Heart left ventricle (tissue), 16 donors: ENCODE data around the gene CABP2. TPM values are rescaled to one million over a fixed set of nuclear protein-coding genes. Genes with fewer than 3 reads are reported as not detected.

Source experiments
- ATAC-seq, 4 donors: fragments of 200-7000 bp; cut with Tn5 transposase; one replicate each; pipeline ENCODE4 v1.9.1; 2020 to 2022; ENCODE audit warnings: moderate library complexity in 4 of 4, mild to moderate bottlenecking in 3 of 4, moderate number of reproducible peaks in 1 of 4
- DNase-seq, 5 donors: peaks; one replicate each; pipeline ENCODE4 v3.0.0-alpha.2; 2020
- H3K27ac ChIP-seq, 12 donors: fragments of 200-600 bp; sonication (generic) in 4 of 12; one replicate each; pipeline versions ENCODE4 v1.5.0 to v1.8.0; 2016 to 2022; ENCODE audit warnings: mild to moderate bottlenecking in 2 of 12
- H3K27me3 ChIP-seq, 9 donors: fragments of 200-600 bp; sonication (generic) in 2 of 9; one replicate each; pipeline versions ENCODE4 v1.5.1 to v1.8.0; 2016 to 2022; ENCODE audit warnings: mild to moderate bottlenecking in 3 of 9
- H3K36me3 ChIP-seq, 9 donors: fragments of 200-600 bp; sonication (generic) in 2 of 9; one replicate each; pipeline versions ENCODE4 v1.5.0 to v1.8.0; 2018 to 2022; ENCODE audit warnings: mild to moderate bottlenecking in 2 of 9
- H3K4me1 ChIP-seq, 12 donors: fragments of 200-600 bp; sonication (generic) in 4 of 12; one replicate each; pipeline versions ENCODE4 v1.5.0 to v1.8.0; 2016 to 2022; ENCODE audit warnings: mild to moderate bottlenecking in 3 of 12
- H3K4me3 ChIP-seq, 12 donors: fragments of 200-600 bp; sonication (generic) in 4 of 12; one replicate each; pipeline versions ENCODE4 v1.5.0 to v1.8.0; 2017 to 2022; ENCODE audit warnings: mild to moderate bottlenecking in 9 of 12, moderate library complexity in 4 of 12
- H3K9me3 ChIP-seq, 12 donors: fragments of 200-600 bp; sonication (generic) in 4 of 12; one replicate each; pipeline versions ENCODE4 v1.5.0 to v1.8.0; 2016 to 2022; ENCODE audit warnings: mild to moderate bottlenecking in 1 of 12
- POLR2A ChIP-seq, 2 donors: fragments of 450-650 bp; IDR thresholded peaks; one replicate each; pipeline ENCODE4 v1.6.1; 2017; ENCODE audit warnings: antibody characterized with exemption in 2 of 2, mild to moderate bottlenecking in 2 of 2, moderate library complexity in 2 of 2
- WGBS, 4 donors: extraction: QIAGEN DNeasy Blood & Tissue Kit in 2 of 4; methylation state at CpG; one replicate each; pipeline versions ENCODE4 v1.1.5 to v1.1.7; 2013 to 2018; 5-methylcytosine and 5-hydroxymethylcytosine counted together
- intact Hi-C, 10 donors: fragments of 100-400 bp; cut with DNase I; formaldehyde crosslinking; loops; one replicate each; pipeline versions ENCODE4 v1.11.1 to v1.14.2; 2022
- polyA plus RNA-seq, 2 donors: library from polyadenylated mRNA; stranded (reverse); fragments of 200-250 nt; gene quantifications; one replicate each; pipeline ENCODE4 v1.2.3, GENCODE V29; 2013
- total RNA-seq, 9 donors: library from RNA; depleted of rRNA in 2 of 9; stranded (reverse); fragments of >200 nt in 2 of 9; fragmentation: NEBNext Ultra II Directional in 3 of 9; extraction: Animal tissue kit (Norgen Biotek cat#: 25700) in 3 of 9; gene quantifications; one replicate each; pipeline versions ENCODE4 v1.1.0 to v1.2.4, GENCODE V29; 2016 to 2023
- TF ChIP-seq, protein P1 (sequence below), 12 donors: fragments of 200-600 bp; sonication (generic) in 4 of 12; IDR thresholded peaks; one replicate each; pipeline versions ENCODE4 v1.5.0 to v1.8.0; 2018 to 2022; ENCODE audit warnings: antibody characterized with exemption in 12 of 12, mild to moderate bottlenecking in 5 of 12
- donor health status: ischemic (EF 13 %, LVEDD 7.1; RV severe dilation, severe dysfunction).
- donor health status: healthy with polysubstance abuse.
- donor health status: DM: no; HTN: yes; CAD: no.
- donor health status: DM: no; HTN: no; CAD: no.
- donor health status: ischemic (EF 25% LVEDD 6.9; RV normal size, moderate dysfunction).
- donor health status: ischemic (EF 25% LVEDD 5.7; RV mildly dilated, moderate dysfunction).
- donor health status: healthy.
- donor health status: DM: yes; HTN: yes; CAD: no.
- donor health status: ischemic (EF 35%, LVEDD 5.7; RV mildly dilated, moderate dysfunction).
- donor health status: nonischemic (EF 11% LVEDD 7.7; RV severe dilation, severe dysfunction).
- donor health status: DM: yes; HTN: yes; CAD: no.
- donor health status: PGD.
- donor health status: ischemic (EF 29% LVEDD 5.4; RV normal size, mild dysfunction).
- donor health status: nonischemic (EF 23%, LVEDD 6.1; RV moderate dilation, normal function).

Gene CABP2
- total and polyA plus RNA-seq, 11 donors, result not detected

DNA sequence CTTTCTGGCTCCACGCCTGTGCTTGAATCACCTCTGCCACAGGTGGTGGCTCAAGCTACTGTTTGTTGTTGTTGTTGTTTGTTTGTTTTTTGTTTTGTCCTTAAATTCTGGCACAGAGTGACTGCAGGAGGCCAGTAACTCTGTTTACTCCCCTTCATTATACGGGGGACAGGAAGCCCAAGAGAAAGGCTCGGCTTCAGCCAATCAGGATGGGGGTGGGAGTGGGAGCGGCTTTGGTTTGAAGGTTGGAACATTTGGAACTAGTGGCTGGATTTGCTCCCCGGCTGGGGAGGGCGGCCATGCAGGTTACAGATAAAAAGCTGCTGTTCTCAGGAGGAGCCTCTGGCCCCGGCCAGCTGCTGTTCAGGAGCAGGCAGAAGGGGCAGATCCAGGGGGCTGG, 19.7 kb upstream of the CABP2 start:
- H3K27ac ChIP-seq, result no peak overlapping the region
- no peak overlapping the region for H3K4me3 ChIP-seq
- H3K27me3 ChIP-seq, result no peaks in the 10 kb centered on the region
- H3K4me1 ChIP-seq, result peaks cover 0 to 15% (median 10%) of the 10 kb centered on the region in 12 donors
- TF ChIP-seq POLR2A (IDR thresholded peaks at IDR 0.05), result no peak
- TF ChIP-seq, protein P1, sequence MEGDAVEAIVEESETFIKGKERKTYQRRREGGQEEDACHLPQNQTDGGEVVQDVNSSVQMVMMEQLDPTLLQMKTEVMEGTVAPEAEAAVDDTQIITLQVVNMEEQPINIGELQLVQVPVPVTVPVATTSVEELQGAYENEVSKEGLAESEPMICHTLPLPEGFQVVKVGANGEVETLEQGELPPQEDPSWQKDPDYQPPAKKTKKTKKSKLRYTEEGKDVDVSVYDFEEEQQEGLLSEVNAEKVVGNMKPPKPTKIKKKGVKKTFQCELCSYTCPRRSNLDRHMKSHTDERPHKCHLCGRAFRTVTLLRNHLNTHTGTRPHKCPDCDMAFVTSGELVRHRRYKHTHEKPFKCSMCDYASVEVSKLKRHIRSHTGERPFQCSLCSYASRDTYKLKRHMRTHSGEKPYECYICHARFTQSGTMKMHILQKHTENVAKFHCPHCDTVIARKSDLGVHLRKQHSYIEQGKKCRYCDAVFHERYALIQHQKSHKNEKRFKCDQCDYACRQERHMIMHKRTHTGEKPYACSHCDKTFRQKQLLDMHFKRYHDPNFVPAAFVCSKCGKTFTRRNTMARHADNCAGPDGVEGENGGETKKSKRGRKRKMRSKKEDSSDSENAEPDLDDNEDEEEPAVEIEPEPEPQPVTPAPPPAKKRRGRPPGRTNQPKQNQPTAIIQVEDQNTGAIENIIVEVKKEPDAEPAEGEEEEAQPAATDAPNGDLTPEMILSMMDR (IDR thresholded peaks at IDR 0.05), result no peak
- no peaks in the 10 kb centered on the region for H3K36me3 ChIP-seq
- WGBS, 4 donors, result 57 to 70% (median 61%) methylated on average over 6 to 7 of the region's 7 CpGs
- DNase-seq, result no peak
- no peaks in the 10 kb centered on the region for H3K9me3 ChIP-seq
- no peak for ATAC-seq
- intact Hi-C loops, result no loop called here

DNA sequence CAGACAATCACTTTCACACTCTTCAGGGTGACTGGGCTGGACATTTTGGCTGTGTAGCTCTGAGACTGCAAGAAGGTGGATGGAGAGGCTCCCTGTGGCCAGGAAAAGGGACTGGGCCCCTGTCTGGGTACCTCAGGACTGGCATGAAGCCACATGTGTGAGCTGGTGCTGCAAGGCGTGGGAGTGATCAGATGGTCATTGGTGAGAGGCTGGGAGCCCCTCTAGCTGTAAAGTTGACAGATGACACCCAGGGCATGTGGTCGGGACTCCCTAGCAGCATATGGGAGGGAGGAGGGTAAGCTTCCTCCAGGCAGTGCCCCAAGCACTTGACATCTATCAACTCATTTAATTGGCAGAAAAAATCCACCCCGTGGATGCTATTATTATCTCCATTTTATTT, 18.9 kb upstream of the CABP2 start:
- WGBS, 4 donors, result 72 to 83% (median 80%) methylated on average over 3 of the region's 3 CpGs
- DNase-seq (no peak), ATAC-seq (no peak)
- no peak for TF ChIP-seq POLR2A (IDR thresholded peaks at IDR 0.05)
- TF ChIP-seq, protein P1 (IDR thresholded peaks at IDR 0.05), result no peak
- Histone ChIP-seq H3K4me3 (no peak overlapping the region), H3K27me3 (no peaks in the 10 kb centered on the region), H3K27ac (no peak overlapping the region), H3K9me3 (no peaks in the 10 kb centered on the region), H3K4me1 (peaks cover 0 to 15% (median 10%) of the 10 kb centered on the region in 12 donors), H3K36me3 (no peaks in the 10 kb centered on the region)
- intact Hi-C loops, result no loop called here

DNA sequence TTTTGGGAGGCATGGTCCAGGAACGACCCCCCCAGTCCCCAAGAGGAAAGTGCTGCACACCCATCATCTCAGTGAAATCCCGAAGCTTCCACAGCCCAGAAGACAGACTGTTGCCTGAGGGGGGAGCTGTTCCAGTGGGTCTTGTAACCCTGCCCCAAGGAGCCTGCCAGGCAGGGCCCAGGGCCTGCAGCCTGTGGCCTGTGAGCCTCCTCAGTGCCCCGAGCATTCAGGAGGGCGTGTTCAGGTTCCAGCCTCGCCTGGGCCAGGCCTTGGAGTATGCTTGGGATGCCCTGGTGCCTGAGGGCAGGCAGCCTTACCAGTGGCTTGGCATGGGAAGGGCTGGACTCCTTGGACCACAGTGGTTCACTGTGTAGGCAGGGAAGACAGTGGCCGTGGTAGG, 18.0 kb upstream of the CABP2 start:
- Histone ChIP-seq H3K4me1 (peaks cover 0 to 15% (median 10%) of the 10 kb centered on the region in 12 donors), H3K9me3 (no peaks in the 10 kb centered on the region), H3K4me3 (no peak overlapping the region), H3K27ac (no peak overlapping the region), H3K36me3 (no peaks in the 10 kb centered on the region), H3K27me3 (no peaks in the 10 kb centered on the region)
- intact Hi-C loops, result no loop called here
- no peak for DNase-seq
- 89 to 100% (median 94%) methylated on average over 1 to 6 of the region's 6 CpGs for WGBS, 4 donors
- ATAC-seq, result no peak
- no peak for TF ChIP-seq POLR2A (IDR thresholded peaks at IDR 0.05)
- TF ChIP-seq, protein P1 (IDR thresholded peaks at IDR 0.05), result no peak

DNA sequence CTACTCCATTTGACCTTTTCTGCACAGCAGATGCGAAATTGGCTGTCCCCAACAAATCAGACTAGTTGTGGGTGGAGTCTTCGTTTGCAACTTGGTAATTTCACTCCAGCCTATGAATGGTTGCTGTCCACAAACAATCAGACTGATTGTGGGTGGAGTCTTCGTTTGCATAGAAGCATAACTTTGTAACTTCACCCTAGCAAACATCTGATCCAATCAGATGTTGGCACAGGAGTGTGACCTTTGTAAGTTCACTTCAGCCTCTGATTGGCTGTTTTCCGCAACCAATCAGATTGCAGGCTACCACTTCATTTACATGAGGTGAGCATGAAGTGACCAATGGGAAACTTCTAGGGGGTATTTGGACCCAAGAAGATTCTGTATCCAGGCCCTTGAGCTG, 16.3 kb upstream of the CABP2 start:
- ATAC-seq (no peak), DNase-seq (no peak)
- 88 to 92% (median 90%) methylated on average over 4 of the region's 4 CpGs for WGBS, 4 donors
- intact Hi-C loops, result no loop called here
- Histone ChIP-seq H3K27me3 (no peaks in the 10 kb centered on the region), H3K9me3 (peaks cover 0 to 5% (median 0%) of the 10 kb centered on the region in 12 donors), H3K4me1 (peaks cover 0 to 6% (median 2%) of the 10 kb centered on the region in 12 donors), H3K27ac (no peak overlapping the region), H3K36me3 (no peaks in the 10 kb centered on the region), H3K4me3 (no peak overlapping the region)
- TF ChIP-seq, protein P1 (IDR thresholded peaks at IDR 0.05), result no peak
- no peak for TF ChIP-seq POLR2A (IDR thresholded peaks at IDR 0.05)
